DOHH2 (cell line): ENCODE data around the gene BANK1.

Experiments used
- EZH2phosphoT487 ChIP-seq: fragments of 200-600 bp; sonication (generic); IDR thresholded peaks from 2 replicates; pipeline ENCODE4 v1.6.1; 2017; ENCODE audit warnings: borderline replicate concordance, mild to moderate bottlenecking, antibody characterized with exemption, low read length, moderate library complexity, mixed read lengths
- TF ChIP-seq, protein P1 (sequence below): fragments of 200-600 bp; sonication (generic); IDR thresholded peaks from one replicate; pipeline ENCODE4 v1.5.1; 2014; ENCODE audit warnings: antibody characterized with exemption, mild to moderate bottlenecking, low read depth, low read length; ENCODE audit not compliant: poor library complexity, severe bottlenecking

DNA sequence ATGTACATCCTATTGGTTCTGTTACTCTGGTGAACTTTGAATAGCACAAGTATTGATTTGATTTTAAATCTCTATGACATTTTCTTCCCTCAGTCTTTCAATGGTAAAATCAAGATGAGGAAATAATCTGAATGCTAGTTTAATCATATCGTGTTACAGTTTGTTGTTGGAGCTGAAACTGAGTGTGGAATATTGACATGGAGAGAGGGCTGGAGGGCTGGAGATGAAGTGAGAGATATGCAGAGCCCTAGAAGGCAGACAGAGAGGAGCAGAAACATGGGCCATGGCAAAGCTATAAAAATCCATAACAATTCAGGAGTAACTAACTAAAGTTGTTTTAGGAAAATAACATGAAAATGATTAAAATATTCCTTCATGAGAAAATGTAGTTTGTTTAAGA is 141.1 kb downstream of the BANK1 start:
- TF ChIP-seq, protein P1, sequence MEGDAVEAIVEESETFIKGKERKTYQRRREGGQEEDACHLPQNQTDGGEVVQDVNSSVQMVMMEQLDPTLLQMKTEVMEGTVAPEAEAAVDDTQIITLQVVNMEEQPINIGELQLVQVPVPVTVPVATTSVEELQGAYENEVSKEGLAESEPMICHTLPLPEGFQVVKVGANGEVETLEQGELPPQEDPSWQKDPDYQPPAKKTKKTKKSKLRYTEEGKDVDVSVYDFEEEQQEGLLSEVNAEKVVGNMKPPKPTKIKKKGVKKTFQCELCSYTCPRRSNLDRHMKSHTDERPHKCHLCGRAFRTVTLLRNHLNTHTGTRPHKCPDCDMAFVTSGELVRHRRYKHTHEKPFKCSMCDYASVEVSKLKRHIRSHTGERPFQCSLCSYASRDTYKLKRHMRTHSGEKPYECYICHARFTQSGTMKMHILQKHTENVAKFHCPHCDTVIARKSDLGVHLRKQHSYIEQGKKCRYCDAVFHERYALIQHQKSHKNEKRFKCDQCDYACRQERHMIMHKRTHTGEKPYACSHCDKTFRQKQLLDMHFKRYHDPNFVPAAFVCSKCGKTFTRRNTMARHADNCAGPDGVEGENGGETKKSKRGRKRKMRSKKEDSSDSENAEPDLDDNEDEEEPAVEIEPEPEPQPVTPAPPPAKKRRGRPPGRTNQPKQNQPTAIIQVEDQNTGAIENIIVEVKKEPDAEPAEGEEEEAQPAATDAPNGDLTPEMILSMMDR = no peak
- no peak for TF ChIP-seq EZH2phosphoT487
